GM19328 (cell line): Measurements from ENCODE around the gene GOLGA8R.
"Not testable (repeated sequence)": the region's sequence is repeated elsewhere in the genome, so short reads cannot be mapped to it uniquely, and the experiment has no call there.

Source experiments
- ATAC-seq: cut with Tn5 transposase; IDR thresholded peaks from one replicate; pipeline ENCODE4 v1.9.1; 2021; ENCODE audit warnings: mild to moderate bottlenecking, moderate library complexity; ENCODE audit not compliant: unreplicated experiment

The GOLGA8R gene

GRCh38 chr15:30414160-30414559, at the start of gene GOLGA8R:
TSS of gene GOLGA8R (minus strand) at chr15:30414260. CDS start at chr15:30414162, 98 bp downstream.
- ATAC-seq: not testable (repeated sequence)

DNA sequence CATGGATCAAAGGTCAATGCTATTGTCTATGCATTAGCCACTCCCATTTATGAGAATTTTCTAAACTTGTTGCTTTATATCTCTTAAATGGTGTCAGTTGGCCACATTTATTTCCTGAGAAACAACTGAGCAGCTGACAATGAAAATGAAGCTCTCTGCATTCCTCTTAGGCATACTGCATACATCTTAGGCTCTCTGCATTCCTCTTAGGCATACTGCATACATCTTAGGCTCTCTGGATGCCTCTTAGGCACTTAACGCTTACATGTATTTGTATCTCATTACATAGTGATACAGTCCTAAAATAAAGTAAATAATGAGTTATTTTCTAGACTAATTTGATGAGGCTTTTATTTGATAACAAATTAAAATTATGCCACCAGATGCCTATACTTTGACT, 49.8 kb upstream of the GOLGA8R start:
- not testable (repeated sequence) for ATAC-seq

- not testable (repeated sequence) for ATAC-seq
Observed at GRCh38 chr15:30462176-30462575, 48.1 kb upstream of the GOLGA8R start.

DNA sequence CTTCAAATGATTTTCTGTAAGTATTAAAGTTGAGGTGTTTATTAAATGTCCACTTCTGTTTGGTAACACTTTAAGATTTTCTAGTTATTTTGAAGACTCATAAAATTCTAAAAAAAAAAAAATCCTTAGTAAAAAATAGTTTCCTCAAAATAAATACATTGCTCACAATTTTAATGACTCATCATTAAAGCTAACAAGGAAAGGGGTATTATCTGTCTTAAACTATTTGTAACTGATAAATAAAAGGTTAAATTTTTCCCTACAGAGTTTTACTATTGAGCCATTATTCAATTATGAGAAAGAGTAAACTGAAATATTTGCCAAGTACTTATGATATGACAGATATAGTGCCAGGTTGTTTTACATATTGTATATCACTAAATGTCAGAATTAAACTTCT, 38.6 kb upstream of the GOLGA8R start:
- not testable (repeated sequence) for ATAC-seq

GRCh38 chr15:30438348-30438747, 24.3 kb upstream of the GOLGA8R start:
- ATAC-seq: not testable (repeated sequence)

DNA sequence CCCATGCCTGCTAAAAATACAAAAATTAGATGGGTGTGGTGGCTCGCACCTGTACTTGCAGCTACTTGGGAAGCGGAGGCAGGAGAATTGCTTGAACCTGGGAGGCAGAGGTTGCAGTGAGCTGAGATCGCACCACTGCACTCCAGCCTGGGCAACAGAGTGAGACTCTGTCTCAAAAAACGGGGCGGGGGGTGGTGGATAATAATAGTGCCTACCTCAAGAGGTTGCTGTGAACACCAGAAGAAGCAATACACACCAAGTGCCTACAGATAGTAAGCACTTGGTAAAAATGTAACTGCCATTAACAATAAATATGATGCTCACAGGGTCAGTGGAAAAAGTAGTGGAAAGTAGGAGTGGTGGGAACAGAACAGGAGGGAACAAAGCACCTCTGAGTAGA, 21.8 kb upstream of the GOLGA8R start:
- ATAC-seq: not testable (repeated sequence)

DNA sequence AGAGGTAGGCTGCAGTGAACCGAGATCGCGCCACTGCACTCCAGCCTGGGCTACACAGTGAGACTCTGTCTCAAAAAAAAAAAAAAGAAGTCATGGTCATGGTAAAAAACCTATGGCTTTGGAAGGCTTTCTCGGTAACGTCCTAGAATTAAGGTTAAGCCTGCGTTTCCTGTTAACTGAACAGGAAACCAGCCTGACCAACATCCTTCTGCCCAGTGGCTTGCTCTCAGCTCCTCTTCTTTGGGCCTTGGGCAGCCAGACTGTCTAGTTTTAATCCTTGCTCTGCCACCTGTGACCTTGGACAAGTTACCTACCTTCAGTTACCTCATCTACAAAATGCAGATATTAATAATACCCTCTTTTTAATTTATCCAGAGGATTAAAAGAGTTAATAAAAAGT, 6.7 kb upstream of the GOLGA8R start:
- ATAC-seq: not testable (repeated sequence)

DNA sequence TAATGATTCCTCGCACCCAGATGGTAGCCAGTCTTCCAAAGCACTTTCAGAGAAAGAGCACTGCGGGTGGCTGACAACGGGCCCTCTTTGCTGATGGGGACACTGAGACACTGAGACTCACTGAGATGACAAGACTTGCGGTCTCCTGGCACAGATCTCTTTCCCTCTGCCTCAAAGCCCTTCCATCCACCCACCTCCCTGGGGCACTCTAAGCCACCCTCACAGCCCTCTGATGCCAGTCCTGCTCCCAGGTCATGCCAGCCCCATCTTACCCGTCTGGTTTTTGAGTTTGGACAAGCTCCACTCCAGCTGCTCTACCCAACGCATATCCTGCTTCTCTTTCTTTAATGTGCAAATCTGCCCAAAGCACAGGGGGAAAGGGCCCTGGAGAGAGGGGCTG, 6.4 kb downstream of the GOLGA8R start:
- not testable (repeated sequence) for ATAC-seq

DNA sequence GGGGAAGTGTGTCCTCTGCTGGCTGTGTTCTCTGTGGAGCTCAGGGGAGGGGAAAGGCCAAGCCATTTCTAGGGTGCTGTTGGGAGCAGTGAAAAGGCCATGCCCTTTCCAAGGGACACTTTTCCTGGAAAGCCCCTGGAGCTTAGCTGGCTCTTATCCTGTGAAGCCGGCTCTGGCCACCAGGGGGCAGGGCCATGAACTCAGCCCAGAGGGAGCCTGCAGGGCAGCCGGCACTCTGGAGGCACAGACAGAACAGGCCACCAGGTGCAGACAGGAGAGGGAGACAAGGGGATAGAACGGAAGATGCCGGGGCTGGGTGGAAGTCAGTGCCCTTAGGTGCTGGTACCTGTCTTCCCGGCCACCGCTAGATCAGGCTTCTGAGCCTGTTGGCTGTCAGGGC, 15.1 kb downstream of the GOLGA8R start:
- not testable (repeated sequence) for ATAC-seq

DNA sequence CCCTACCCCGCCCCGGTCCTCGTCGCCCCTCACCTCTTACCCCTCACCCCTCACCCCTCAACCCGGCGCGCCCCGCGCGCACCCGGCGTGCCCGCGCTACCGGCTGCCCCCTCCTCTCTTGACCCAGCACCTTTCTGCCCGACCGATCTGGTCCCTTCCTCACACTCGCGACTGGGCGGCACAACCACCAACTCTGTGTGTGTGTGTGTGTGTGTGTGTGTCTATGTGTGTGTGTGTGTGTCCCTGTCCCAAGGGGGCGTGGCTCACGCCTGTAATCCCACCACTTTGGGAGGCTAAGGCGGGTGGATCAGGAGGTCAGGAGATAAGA, 20.4 kb downstream of the GOLGA8R start:
- not testable (repeated sequence) for ATAC-seq

DNA sequence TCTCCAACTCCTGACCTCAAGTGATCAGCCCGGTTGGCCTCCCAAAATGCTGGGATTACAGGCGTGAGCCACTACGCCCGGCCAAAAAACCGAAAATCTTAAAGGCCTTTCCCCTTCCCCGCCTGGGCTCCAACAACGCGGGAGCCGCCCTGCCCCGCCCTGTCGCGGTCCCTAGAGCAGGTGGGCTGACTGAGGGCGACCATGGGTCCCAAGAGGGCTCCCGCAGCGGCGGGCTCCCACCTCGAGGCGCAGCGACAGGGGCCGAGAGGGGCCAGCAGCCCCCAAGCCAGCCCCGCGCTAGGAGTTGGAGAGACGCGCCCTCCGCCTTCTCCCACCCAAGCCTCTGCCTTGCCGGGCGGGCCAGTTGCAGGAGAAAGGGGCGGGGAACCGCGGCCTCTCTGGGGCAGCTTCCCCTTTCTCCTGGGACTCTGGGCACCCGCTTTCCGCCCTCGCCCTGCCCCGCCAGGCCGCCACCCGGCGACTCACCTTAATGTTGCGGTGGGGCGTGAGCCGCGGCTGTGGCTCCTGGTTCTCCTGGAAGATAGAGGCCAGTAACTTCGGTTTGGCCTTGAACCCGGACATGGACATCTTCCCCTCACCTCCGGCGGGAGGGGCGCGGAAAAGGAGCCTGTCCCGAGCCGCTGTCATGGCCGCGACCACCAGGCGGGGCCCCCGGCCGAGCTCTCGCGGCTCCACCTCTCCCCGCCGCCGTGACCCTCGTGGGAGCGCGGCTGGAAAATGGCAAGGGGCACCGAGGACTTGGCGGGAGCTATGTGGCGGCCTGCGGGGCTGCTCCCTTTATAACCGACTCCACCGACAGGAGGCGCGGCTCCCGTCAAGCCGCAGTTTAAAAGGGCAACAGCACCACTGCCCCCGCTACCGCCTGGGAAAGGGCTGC, 21.0 kb downstream of the GOLGA8R start, which contains the start of gene CHRFAM7A:
CHRFAM7A (minus strand) TSS at position 775 of the 898 bp plus-strand sequence. CDS start 10,189 bp downstream, outside the sequence.
- ATAC-seq: not testable (repeated sequence)

DNA sequence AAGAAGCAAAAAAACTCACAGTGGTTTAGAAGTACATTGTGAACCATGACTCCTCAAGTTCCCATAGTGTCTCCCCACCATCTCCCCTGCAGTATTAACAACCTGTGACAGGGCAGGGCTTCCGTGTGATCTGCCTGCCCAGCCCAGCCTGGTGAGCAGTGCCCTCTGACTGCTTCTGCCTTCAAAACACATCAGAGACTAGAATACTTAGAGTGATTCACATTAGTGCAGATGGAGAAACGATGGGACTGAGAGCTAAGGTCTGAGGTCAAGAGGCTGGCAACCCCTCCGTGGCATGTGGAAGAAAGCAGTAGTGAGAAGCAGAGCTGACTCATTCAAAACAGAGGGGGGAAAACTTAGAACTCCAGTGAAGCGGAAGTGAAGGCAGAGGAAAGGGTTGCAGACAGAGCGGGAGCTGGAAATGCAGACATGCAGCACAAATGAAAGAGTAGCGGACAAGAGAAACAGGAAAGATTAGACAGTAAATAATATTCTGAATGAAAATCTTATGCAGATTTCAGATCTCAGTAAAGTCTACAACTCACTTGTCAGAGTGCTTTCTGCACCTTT, 27.7 kb downstream of the GOLGA8R start:
- ATAC-seq: not testable (repeated sequence)

GRCh38 chr15:30377082-30377413, 37.0 kb downstream of the GOLGA8R start:
- not testable (repeated sequence) for ATAC-seq

- not testable (repeated sequence) for ATAC-seq
Observed at GRCh38 chr15:30376375-30377081, 37.5 kb downstream of the GOLGA8R start.

DNA sequence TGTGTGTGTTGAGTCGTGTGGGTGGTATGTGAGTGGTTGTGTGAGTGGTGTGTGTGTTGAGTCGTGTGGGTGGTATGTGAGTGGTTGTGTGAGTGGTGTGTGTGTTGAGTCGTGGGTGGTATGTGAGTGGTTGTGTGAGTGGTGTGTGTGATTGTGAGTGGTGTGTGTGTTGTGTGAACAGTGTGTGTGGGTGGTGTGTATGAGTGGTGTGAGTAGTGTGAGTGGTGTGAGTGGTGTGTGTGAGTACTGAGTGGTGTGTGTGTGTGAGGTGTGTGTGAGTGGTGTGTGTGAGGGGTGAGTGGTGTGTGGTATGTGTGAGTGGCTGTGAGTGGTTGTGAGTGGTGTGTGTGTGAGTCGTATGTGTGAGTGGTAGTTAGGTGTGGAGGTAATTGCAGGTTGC, 38.2 kb downstream of the GOLGA8R start:
- ATAC-seq: not testable (repeated sequence)

DNA sequence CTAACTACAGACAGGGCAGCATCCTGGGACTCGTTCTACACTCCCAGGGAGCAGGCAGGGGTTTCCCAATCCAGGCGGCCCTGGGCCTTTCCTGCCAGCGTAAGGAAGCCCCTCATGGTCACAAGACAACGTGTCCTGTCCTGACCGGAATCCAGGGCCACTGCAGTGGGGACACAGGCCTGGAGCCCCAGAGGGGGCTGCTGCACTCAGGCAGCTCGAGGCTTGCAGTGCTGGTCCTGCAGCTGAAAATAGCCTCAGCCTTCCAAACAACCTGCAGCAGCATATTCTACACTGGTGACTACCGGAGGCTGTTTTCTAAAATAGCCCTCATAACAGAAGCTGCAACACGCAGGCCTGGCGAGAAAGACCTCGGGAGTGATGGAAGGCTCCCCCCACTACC, 39.2 kb downstream of the GOLGA8R start:
- ATAC-seq: not testable (repeated sequence)

DNA sequence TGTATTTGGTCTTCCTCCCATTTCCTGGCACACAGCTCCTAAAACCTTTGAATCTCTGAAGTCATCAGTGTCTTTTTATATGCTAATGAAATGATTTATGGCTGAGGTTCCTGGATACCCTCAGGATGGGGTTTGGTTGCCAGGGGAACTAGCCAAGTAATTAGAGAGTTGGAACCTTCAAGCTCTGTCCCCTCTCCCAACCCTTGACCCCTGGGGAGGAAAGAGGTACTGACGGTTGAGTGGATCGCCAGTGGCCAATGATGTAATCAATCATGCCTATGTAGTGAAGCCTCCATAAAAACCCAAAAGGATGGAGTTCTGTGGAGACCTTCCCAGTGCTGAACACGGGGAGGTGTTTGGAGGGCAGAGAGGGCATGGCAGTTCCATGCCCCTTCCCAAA, 45.8 kb downstream of the GOLGA8R start:
- ATAC-seq: not testable (repeated sequence)

DNA sequence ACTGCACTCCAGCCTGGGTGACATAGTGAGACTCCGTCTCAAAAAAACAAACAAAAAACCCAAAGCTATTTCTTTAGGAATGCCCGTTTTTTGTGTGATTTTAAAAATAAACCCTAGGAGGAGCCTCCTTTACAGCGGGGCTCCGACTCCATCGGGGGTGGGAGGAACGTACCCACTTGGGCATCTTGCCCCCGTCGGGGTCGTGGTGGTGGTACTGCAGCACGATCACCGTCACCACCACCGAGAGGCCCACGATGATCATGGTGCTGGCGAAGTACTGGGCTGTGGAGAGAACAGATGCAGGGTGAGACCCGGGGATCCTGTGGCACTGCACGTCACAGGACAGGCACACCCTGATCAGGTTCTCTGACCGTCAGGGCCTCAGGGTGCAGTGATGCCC, 46.8 kb downstream of the GOLGA8R start:
- not testable (repeated sequence) for ATAC-seq

DNA sequence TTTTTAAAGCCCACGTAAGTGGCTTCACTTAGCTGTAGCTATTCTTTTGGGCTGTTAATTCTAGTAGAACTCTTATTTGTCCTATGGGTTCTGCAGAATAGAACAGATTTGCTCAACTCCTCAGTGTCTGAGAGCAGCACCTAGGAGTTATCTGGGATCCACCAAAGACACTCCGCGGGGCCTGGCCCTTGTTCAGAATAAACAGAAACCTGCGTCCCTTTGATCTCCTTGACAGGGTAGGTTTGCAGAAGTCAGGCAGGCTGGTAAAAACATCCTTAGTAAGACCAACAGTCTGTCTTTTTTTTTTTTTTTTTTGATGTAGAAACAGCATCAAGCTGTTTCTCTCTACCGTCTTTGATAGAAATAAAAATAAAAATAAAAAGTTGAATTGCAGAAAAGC, 52.7 kb downstream of the GOLGA8R start:
- not testable (repeated sequence) for ATAC-seq

DNA sequence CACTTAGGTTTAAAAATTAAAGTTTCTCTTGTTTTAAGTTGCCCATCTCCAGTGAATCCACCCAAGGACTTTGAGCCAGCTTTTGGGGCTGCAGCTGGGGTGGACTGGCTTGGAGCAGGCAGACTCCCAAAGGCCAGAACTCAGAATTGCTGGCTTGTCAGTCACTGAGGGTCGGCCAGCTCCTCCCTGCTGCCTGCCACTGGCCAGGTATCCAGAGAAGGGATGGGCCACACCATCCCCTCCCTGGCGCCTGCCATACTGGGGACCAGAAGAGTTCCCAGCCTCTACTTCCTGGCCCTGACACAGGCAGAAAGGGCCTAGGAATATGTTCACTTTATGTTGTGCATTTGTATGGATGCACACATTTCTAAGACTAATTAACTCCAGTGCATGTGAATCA, 53.1 kb downstream of the GOLGA8R start:
- not testable (repeated sequence) for ATAC-seq

GRCh38 chr15:30355043-30355442, 59.0 kb downstream of the GOLGA8R start:
- ATAC-seq: not testable (repeated sequence)
